C4-2B (cell line): ENCODE measurements around the gene RRAGC.

ENCODE experiments used
- H3K27ac ChIP-seq: fragments of 450-650 bp; 2 replicates; pipeline ENCODE4 v1.5.1; 2017
- ZFX ChIP-seq: fragments of 450-650 bp; IDR thresholded peaks from 2 replicates; pipeline ENCODE4 v1.6.1; 2017
- TF ChIP-seq, protein P1 (sequence below): fragments of 450-650 bp; conservative IDR thresholded peaks from 2 replicates; pipeline ENCODE4 v1.5.1; 2017; ENCODE audit warnings: mild to moderate bottlenecking

RRAGC gene

DNA sequence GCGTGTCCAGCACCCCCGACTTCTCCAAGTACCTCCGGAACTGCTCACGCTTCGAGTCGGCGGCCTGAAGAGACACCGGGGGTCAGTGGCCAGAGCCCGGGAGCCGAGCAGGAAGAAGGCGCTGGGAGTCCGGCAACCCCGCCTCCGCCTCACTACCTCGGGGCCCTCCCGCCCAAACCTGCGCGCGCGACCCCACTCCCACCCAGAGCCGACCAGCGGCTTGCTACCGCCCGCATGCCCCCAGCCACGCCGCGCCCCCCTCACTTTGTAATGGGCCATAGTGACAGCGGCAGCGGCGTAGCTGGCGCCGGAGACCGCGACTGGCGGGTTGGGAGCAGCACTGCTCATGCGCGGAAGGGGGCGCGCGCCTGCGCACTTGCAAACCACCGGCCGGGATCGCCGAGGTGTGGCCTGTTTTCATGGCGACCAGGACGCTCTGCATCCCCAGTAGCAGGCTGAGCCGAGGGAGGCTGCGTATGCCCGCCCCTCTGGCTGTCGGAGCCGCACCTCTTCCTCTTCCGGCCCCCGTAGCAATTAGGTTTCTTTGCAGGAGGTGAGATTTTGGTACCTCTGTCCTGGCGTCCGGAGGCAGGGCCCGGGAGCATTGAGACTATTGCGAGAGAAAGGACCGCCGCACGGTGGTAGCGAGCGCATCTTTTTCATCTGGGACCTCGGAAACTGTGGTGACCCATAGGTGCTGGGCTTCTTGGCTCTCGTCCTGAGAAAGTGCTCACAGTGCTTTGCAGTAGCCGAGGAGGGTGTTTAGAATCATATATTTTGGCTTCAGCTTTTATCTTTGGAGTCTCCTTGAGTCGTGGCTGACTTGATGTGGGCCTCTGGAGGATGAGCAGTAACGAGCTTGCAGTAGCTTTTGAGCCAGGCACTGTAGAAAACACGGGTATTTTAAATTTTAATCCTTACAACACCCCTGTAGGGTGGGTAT is 13.7 kb upstream of the RRAGC start, which contains the start of gene MYCBP:
Gene MYCBP (minus strand): TSS at position 322 of the 943 bp plus-strand sequence. CDS start 43 bp downstream, at position 279.
- peak within 1 kb of the TSS; percentile 75 for H3K27ac ChIP-seq
- TF ChIP-seq, protein P1, sequence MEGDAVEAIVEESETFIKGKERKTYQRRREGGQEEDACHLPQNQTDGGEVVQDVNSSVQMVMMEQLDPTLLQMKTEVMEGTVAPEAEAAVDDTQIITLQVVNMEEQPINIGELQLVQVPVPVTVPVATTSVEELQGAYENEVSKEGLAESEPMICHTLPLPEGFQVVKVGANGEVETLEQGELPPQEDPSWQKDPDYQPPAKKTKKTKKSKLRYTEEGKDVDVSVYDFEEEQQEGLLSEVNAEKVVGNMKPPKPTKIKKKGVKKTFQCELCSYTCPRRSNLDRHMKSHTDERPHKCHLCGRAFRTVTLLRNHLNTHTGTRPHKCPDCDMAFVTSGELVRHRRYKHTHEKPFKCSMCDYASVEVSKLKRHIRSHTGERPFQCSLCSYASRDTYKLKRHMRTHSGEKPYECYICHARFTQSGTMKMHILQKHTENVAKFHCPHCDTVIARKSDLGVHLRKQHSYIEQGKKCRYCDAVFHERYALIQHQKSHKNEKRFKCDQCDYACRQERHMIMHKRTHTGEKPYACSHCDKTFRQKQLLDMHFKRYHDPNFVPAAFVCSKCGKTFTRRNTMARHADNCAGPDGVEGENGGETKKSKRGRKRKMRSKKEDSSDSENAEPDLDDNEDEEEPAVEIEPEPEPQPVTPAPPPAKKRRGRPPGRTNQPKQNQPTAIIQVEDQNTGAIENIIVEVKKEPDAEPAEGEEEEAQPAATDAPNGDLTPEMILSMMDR, result no peak; the same call in 1 of the 2 replicates
- peak; percentile 26; the same call in 1 of the 2 replicates for TF ChIP-seq ZFX

DNA sequence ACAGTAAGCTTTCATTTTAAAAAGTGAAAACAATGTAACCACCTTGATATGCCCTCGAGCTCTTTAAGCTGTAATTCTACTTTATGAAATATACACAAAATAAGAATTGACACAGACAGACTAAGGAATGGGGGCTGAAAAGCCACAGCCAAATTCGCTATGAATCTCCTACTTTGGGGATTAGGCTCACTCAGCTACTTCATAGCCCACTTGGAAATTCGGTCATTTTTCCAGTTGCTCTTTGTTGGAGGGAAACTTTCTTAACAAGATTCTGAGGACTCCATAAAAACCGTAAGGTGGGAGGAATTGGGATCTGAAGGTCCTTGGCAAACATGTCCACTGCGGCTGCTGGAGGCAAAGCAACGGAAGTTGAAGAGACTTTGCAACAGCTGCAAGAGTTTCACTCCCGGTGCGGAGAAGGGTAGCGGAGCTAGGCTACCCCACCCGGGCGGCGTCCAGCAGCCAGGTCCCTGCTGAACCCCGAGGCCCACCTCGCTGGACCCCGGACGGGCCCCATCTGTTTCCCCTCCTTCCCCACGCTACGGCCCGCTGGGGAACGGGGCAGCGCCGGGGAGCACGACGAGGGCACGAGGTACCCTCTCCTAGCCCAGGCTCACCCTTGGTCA is 12.9 kb upstream of the RRAGC start:
- peak overlapping the region; percentile 75 for H3K27ac ChIP-seq
- TF ChIP-seq, protein P1, result no peak
- TF ChIP-seq ZFX, result 0 out of 2 replicates have a peak, but pooled peaks have one; percentile 33

DNA sequence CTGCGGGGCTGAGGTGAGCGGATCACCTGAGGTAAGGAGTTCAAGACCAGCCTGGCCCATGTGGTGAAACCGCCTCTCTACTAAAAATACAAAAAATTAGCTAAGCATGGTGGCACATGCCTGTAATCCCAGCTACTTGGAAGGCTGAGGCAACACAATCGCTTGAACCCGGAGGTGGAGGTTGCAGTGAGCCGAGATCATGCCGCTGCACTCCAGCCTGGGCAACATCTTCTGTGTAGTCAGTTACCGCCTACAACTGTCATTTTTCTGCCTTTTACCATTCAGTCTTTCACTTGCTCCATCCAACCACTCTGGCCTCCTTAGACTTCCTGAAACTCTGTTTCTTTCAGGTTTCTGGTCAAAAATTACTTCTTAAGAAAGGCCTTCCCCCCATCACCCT is 11.4 kb upstream of the RRAGC start:
- TF ChIP-seq, protein P1, result no peak
- TF ChIP-seq ZFX, result no peak
- no peak overlapping the region for H3K27ac ChIP-seq

DNA sequence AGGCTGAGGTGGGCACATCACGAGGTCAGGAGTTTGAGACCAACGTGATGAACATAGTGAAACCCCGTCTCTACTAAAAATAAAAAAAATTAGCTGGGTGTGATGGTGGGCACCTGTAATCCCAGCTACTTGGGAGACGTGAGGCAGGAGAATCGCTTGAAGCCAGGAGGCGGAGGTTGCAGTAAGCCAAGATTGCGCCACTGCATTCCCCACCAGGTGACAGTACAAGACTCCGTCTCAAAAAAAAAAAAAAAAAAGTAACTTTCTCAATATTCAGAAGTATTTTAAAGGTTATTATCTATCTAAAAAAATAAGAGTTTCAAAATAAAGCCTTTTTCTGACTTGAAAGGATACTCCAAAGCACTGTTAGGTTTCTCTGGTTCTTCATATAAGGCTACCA is 7.6 kb upstream of the RRAGC start:
- no peak overlapping the region for H3K27ac ChIP-seq
- TF ChIP-seq, protein P1, result no peak
- TF ChIP-seq ZFX, result no peak

DNA sequence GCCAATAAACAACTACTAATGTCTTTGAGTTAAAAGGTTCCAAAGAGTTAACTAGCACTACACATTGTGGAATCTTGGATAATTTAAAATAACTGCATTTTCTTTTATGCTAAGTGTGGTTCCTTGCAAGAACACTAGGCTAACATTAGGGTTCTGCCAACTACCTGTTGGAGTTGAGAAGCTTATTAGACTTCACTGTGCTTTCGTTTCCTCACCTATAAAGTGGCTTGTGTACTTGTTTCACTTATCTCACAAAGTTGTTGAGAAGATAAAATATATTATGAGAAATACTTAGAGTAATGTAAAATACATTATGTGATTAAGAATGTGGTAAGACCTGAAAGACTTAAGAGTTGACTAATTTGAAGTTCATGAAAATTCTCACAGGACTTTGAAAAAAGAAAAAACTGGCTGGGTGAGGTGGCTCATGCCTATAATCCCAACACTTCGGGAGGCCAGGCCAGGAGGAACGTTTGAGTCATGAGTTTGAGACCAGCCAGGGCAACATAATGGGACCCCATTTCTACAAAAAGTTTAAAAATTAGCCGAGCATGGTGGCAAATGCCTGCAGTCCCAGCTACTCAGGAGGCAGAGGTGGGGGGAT is 5.6 kb upstream of the RRAGC start:
- TF ChIP-seq ZFX, result no peak
- TF ChIP-seq, protein P1, result no peak; the same call in 1 of the 2 replicates
- no peak overlapping the region for H3K27ac ChIP-seq

DNA sequence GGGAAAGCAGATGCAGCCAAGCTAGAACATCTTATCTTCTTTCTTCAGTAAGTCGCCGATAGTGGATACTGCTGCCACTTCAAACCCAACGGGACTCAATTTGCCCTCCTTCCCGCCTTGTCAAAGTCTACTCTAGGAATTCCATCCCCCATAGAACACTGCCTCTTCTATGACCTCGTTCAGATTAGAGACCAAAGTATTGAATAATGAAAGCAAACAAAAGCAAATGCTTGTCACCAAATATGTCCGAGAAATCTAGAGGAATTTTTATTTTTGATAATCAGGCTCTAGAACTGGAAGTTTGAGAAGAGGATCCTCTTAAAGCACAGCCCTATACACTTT is 853 bp upstream of the RRAGC start:
- TF ChIP-seq ZFX, result no peak
- TF ChIP-seq, protein P1, result no peak
- H3K27ac ChIP-seq, result peak overlapping the region; percentile 69
